ENCODE data around the gene CARS1.

DNA sequence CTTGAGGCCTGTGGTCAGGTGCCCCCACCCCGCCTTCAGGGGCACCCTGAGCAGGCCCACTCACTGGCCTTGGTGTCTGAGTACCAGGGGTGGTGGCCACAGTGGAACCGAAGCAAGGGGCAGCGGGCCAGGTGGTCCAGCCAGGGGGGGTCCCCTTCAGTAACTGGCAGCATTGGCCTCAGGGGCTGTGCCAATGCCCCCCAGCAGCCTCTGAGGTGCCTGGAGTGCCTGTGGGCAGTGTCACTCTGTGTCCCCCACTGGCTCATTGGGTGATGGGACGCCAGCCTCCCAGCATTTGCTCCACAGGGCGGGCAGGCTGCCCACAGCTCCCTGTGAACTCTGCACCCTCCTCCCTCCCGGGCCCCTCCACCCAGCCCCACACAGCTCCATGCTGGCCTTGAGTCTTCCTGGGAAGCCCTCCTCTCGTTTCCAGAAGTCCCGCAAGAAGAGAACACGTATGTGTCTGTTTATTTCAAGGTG, 29.5 kb upstream of the CARS1 start:
- TF ChIP-seq, protein P1, sequence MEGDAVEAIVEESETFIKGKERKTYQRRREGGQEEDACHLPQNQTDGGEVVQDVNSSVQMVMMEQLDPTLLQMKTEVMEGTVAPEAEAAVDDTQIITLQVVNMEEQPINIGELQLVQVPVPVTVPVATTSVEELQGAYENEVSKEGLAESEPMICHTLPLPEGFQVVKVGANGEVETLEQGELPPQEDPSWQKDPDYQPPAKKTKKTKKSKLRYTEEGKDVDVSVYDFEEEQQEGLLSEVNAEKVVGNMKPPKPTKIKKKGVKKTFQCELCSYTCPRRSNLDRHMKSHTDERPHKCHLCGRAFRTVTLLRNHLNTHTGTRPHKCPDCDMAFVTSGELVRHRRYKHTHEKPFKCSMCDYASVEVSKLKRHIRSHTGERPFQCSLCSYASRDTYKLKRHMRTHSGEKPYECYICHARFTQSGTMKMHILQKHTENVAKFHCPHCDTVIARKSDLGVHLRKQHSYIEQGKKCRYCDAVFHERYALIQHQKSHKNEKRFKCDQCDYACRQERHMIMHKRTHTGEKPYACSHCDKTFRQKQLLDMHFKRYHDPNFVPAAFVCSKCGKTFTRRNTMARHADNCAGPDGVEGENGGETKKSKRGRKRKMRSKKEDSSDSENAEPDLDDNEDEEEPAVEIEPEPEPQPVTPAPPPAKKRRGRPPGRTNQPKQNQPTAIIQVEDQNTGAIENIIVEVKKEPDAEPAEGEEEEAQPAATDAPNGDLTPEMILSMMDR (IDR thresholded peaks at IDR 0.05): no peak
- TF ChIP-seq POLR2A (IDR thresholded peaks at IDR 0.05): no peak
- TF ChIP-seq EP300 (IDR thresholded peaks at IDR 0.05): no peak
- TF ChIP-seq POLR2AphosphoS5 (IDR thresholded peaks at IDR 0.05): no peak
